ENCODE measurements around the gene SCP2. TPM values are rescaled to one million over a fixed set of nuclear protein-coding genes. Genes with fewer than 3 reads are reported as not detected.

The SCP2 gene
- total RNA-seq, 2 experiments from 2014 or later, result 63.9 to 75.5 TPM

GRCh38 chr1:52916241-52916975 lies 10.7 kb upstream of the SCP2 start:
- H3K79me2 ChIP-seq (ENCODE audit: insufficient read depth, low read depth, low read length), result no peaks in the 10 kb centered on the region
- H3K27ac ChIP-seq (ENCODE audit: low read depth, low read length, poor library complexity, severe bottlenecking), result no peak overlapping the region
- H3K9me3 ChIP-seq (ENCODE audit: low read length), result no peaks in the 10 kb centered on the region
- no peaks in the 10 kb centered on the region for H4K20me1 ChIP-seq (ENCODE audit: insufficient read depth, low read length)
- H3K9me2 ChIP-seq (ENCODE audit: insufficient read depth, low read length), result no peaks in the 10 kb centered on the region
- POLR2A ChIA-PET, result no interaction called here
- H3K4me3 ChIP-seq (ENCODE audit: low read depth, low read length, poor library complexity, severe bottlenecking), result no peak overlapping the region
- BruUV-seq (replicated peaks), result no TSS peak
- intact Hi-C loops (cut with micrococcal nuclease; ENCODE audit: unreplicated experiment), result no loop called here
- H3K4me1 ChIP-seq (ENCODE audit: insufficient read depth, low read length, poor library complexity, severe bottlenecking), result no peaks in the 10 kb centered on the region
- no peak for DNase-seq (ENCODE audit: low spot score)
- H3K36me3 ChIP-seq (ENCODE audit: insufficient read depth, low read length), result no peaks in the 10 kb centered on the region
- no peak overlapping the region for H3K4me2 ChIP-seq (ENCODE audit: low read length)
- no peak for TF ChIP-seq CTCF (conservative IDR thresholded peaks at IDR 0.05; ENCODE audit: low read length)
- no peak for TF ChIP-seq EZH2phosphoT487 (IDR thresholded peaks at IDR 0.05; ENCODE audit: borderline replicate concordance, low read depth, low read length)
- H2AFZ ChIP-seq (ENCODE audit: low read length), result no peak overlapping the region
- CTCF ChIA-PET (ENCODE audit: unreplicated experiment), result no interaction called here

- POLR2A ChIA-PET, result interaction anchor here (0.7 kb wide), 1 partner anchor 30 kb away, joined by 5 read pairs; no protein-coding TSS in a partner anchor
- Histone ChIP-seq H4K20me1 (ENCODE audit: insufficient read depth, low read length) (no peaks in the 10 kb centered on the region), H3K27ac (ENCODE audit: low read depth, low read length, poor library complexity, severe bottlenecking) (no peak overlapping the region), H3K79me2 (ENCODE audit: insufficient read depth, low read depth, low read length) (no peaks in the 10 kb centered on the region), H2AFZ (ENCODE audit: low read length) (no peak overlapping the region), H3K4me3 (ENCODE audit: low read depth, low read length, poor library complexity, severe bottlenecking) (no peak overlapping the region), H3K9me3 (ENCODE audit: low read length) (no peaks in the 10 kb centered on the region), H3K36me3 (ENCODE audit: insufficient read depth, low read length) (no peaks in the 10 kb centered on the region), H3K4me2 (ENCODE audit: low read length) (no peak overlapping the region), H3K9me2 (ENCODE audit: insufficient read depth, low read length) (no peaks in the 10 kb centered on the region), H3K4me1 (ENCODE audit: insufficient read depth, low read length, poor library complexity, severe bottlenecking) (no peaks in the 10 kb centered on the region)
- CTCF ChIA-PET (ENCODE audit: unreplicated experiment), result no interaction called here
- intact Hi-C loops (cut with micrococcal nuclease; ENCODE audit: unreplicated experiment), result no loop called here
- no peak for DNase-seq (ENCODE audit: low spot score)
- BruUV-seq (replicated peaks), result no TSS peak
- TF ChIP-seq CTCF (conservative IDR thresholded peaks at IDR 0.05; ENCODE audit: low read length), result no peak
- TF ChIP-seq EZH2phosphoT487 (IDR thresholded peaks at IDR 0.05; ENCODE audit: borderline replicate concordance, low read depth, low read length), result no peak
Observed at GRCh38 chr1:52917156-52917555, 9.9 kb upstream of the SCP2 start.

- H3K4me3 ChIP-seq (ENCODE audit: low read depth, low read length, poor library complexity, severe bottlenecking), result no peak overlapping the region
- no TSS peak for BruUV-seq (replicated peaks)
- no peak overlapping the region for H3K27ac ChIP-seq (ENCODE audit: low read depth, low read length, poor library complexity, severe bottlenecking)
- ChIA-PET CTCF (ENCODE audit: unreplicated experiment) (no interaction called here), POLR2A (interaction anchor here (0.7 kb wide), 1 partner anchor 30 kb away, joined by 5 read pairs; no protein-coding TSS in a partner anchor)
- H3K9me3 ChIP-seq (ENCODE audit: low read length), result no peaks in the 10 kb centered on the region
- no peaks in the 10 kb centered on the region for H4K20me1 ChIP-seq (ENCODE audit: insufficient read depth, low read length)
- intact Hi-C loops (cut with micrococcal nuclease; ENCODE audit: unreplicated experiment), result no loop called here
- no peaks in the 10 kb centered on the region for H3K36me3 ChIP-seq (ENCODE audit: insufficient read depth, low read length)
- H2AFZ ChIP-seq (ENCODE audit: low read length), result no peak overlapping the region
- no peak for DNase-seq (ENCODE audit: low spot score)
- H3K4me2 ChIP-seq (ENCODE audit: low read length), result no peak overlapping the region
- H3K9me2 ChIP-seq (ENCODE audit: insufficient read depth, low read length), result no peaks in the 10 kb centered on the region
- TF ChIP-seq CTCF (conservative IDR thresholded peaks at IDR 0.05; ENCODE audit: low read length), result no peak
- no peak for TF ChIP-seq EZH2phosphoT487 (IDR thresholded peaks at IDR 0.05; ENCODE audit: borderline replicate concordance, low read depth, low read length)
- H3K79me2 ChIP-seq (ENCODE audit: insufficient read depth, low read depth, low read length), result no peaks in the 10 kb centered on the region
- H3K4me1 ChIP-seq (ENCODE audit: insufficient read depth, low read length, poor library complexity, severe bottlenecking), result no peaks in the 10 kb centered on the region
Observed at GRCh38 chr1:52917581-52917980, 9.5 kb upstream of the SCP2 start.

All from OCI-LY7 (cell line).